Nephron (organoid): ENCODE data around the gene TNFRSF17.
A peak's percentile ranks its signal among the peaks of the same experiment; 100 is the strongest.
"Not testable (repeated sequence)": the region's sequence is repeated elsewhere in the genome, so short reads cannot be mapped to it uniquely, and the experiment has no call there.

Experiments
- H3K27ac Mint-ChIP-seq, 3 experiments: 2 replicates each; pipeline ENCODE4 v1.8.0; 2020; ENCODE audit warnings: mixed read lengths in 3 of 3, mild to moderate bottlenecking in 2 of 3, moderate library complexity in 1 of 3
- H3K27me3 Mint-ChIP-seq: 2 replicates; pipeline ENCODE4 v1.8.0; 2021; ENCODE audit warnings: low read depth, mild to moderate bottlenecking, moderate library complexity, mixed read lengths
- H3K36me3 Mint-ChIP-seq: 2 replicates; pipeline ENCODE4 v1.8.0; 2020; ENCODE audit warnings: low read depth, mixed read lengths
- H3K4me1 Mint-ChIP-seq: 2 replicates; pipeline ENCODE4 v1.8.0; 2020; ENCODE audit warnings: mixed read lengths
- H3K4me3 Mint-ChIP-seq, 3 experiments: 2 replicates each; pipeline ENCODE4 v1.8.0; 2020; ENCODE audit warnings: mild to moderate bottlenecking in 3 of 3, mixed read lengths in 3 of 3, moderate library complexity in 2 of 3
- H3K9me3 Mint-ChIP-seq: 2 replicates; pipeline ENCODE4 v1.8.0; 2020; ENCODE audit warnings: mixed read lengths
- CTCF ChIP-seq, 3 experiments: fragments of 200-600 bp; sonication (generic); IDR thresholded peaks; one replicate each; pipeline ENCODE4 v1.5.0; 2021; ENCODE audit warnings: antibody characterized with exemption in 3 of 3; ENCODE audit not compliant: unreplicated experiment in 3 of 3

The TNFRSF17 gene

GRCh38 chr16:11964761-11965551 is at the start of gene TNFRSF17:
Gene TNFRSF17 (plus strand): TSS chr16:11965210. CDS start chr16:11965325, 115 bp downstream.
- Mint-ChIP-seq H3K27ac (peak within 1 kb of the TSS in 1 of 3 experiments; percentile 3), H3K36me3 (no peaks in the 10 kb centered on the region), H3K4me3 (no peak within 1 kb of the TSS), H3K27me3 (no peaks in the 10 kb centered on the region), H3K4me1 (no peaks in the 10 kb centered on the region), H3K9me3 (no peaks in the 10 kb centered on the region)
- no peak for TF ChIP-seq CTCF (IDR thresholded peaks at IDR 0.05; ENCODE audit: unreplicated experiment in 3 of 3)

GRCh38 chr16:11915644-11916523 is 49.1 kb upstream of the TNFRSF17 start, which contains the start of gene GSPT1:
Gene GSPT1 (minus strand): TSS chr16:11915956. CDS start chr16:11915720, 236 bp downstream.
- Mint-ChIP-seq H3K36me3 (no peaks in the 10 kb centered on the region), H3K4me1 (peaks cover 27% of the 10 kb centered on the region), H3K4me3 (peak within 1 kb of the TSS; percentile 94 to 98 (median 98)), H3K9me3 (no peaks in the 10 kb centered on the region), H3K27me3 (no peaks in the 10 kb centered on the region), H3K27ac (peak within 1 kb of the TSS; percentile 86 to 96 (median 94))
- TF ChIP-seq CTCF (IDR thresholded peaks at IDR 0.05; ENCODE audit: unreplicated experiment in 3 of 3): no peak

- Mint-ChIP-seq H3K4me3 (peak overlapping the region; percentile 86 to 92 (median 92)), H3K9me3 (no peaks in the 10 kb centered on the region), H3K27me3 (no peaks in the 10 kb centered on the region), H3K36me3 (no peaks in the 10 kb centered on the region), H3K4me1 (peaks cover 24% of the 10 kb centered on the region), H3K27ac (peak overlapping the region; percentile 75 to 91 (median 89))
- TF ChIP-seq CTCF (IDR thresholded peaks at IDR 0.05; ENCODE audit: unreplicated experiment in 3 of 3): no peak
Observed at GRCh38 chr16:11916524-11917285, 48.3 kb upstream of the TNFRSF17 start.

GRCh38 chr16:11924046-11924445 is 41.0 kb upstream of the TNFRSF17 start:
- not testable (repeated sequence) for H3K9me3 Mint-ChIP-seq, H3K27ac Mint-ChIP-seq, H3K4me1 Mint-ChIP-seq, H3K36me3 Mint-ChIP-seq, H3K27me3 Mint-ChIP-seq, H3K4me3 Mint-ChIP-seq

- H3K36me3 Mint-ChIP-seq, H3K9me3 Mint-ChIP-seq, H3K27me3 Mint-ChIP-seq, H3K27ac Mint-ChIP-seq, H3K4me1 Mint-ChIP-seq, H3K4me3 Mint-ChIP-seq: not testable (repeated sequence)
Observed at GRCh38 chr16:11927350-11927749, 37.7 kb upstream of the TNFRSF17 start.

- H3K4me3 Mint-ChIP-seq, H3K9me3 Mint-ChIP-seq, H3K27me3 Mint-ChIP-seq, H3K4me1 Mint-ChIP-seq, H3K36me3 Mint-ChIP-seq, H3K27ac Mint-ChIP-seq: not testable (repeated sequence)
Observed at GRCh38 chr16:11941945-11942344, 23.1 kb upstream of the TNFRSF17 start, which contains the start of gene NPIPB2. Gene NPIPB2 (minus strand): TSS chr16:11942045. CDS start chr16:11942045, 0 bp downstream.

- H3K36me3 Mint-ChIP-seq: no peaks in the 10 kb centered on the region
- peaks cover 6% of the 10 kb centered on the region for H3K4me1 Mint-ChIP-seq
- H3K4me3 Mint-ChIP-seq: no peak overlapping the region
- H3K27me3 Mint-ChIP-seq: no peaks in the 10 kb centered on the region
- H3K9me3 Mint-ChIP-seq: no peaks in the 10 kb centered on the region
- no peak overlapping the region for H3K27ac Mint-ChIP-seq
- no peak for TF ChIP-seq CTCF (IDR thresholded peaks at IDR 0.05; ENCODE audit: unreplicated experiment in 3 of 3)
Observed at GRCh38 chr16:11946433-11946832, 18.6 kb upstream of the TNFRSF17 start.
